Measurements from ENCODE around the gene ARHGAP15.

ARHGAP15 gene

GRCh38 chr2:143176606-143177005 is 47.4 kb downstream of the ARHGAP15 start:
- no peak for DNase-seq

- no peak for DNase-seq
Measured at GRCh38 chr2:143177096-143177786, 48.0 kb downstream of the ARHGAP15 start.

DNA sequence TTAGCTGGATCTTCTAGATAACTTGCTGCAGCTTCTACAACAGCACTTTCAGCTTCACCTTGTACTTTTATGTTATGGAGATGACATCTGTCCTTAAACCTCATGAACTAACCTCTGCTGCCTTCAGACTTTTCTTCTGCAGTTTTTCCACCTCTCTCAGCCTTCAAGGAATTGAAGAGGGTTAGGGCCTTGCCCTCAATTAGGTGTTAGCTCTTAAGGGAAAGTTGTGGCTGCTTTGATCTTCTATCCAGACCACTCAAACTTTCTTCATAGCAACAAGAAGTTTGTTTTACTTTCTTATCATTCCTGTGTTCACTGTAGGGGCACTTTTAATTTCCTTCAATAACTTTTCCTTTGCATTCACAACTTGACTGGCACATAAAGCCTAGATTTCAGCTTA is 52.3 kb downstream of the ARHGAP15 start:
- no peak for DNase-seq

DNA sequence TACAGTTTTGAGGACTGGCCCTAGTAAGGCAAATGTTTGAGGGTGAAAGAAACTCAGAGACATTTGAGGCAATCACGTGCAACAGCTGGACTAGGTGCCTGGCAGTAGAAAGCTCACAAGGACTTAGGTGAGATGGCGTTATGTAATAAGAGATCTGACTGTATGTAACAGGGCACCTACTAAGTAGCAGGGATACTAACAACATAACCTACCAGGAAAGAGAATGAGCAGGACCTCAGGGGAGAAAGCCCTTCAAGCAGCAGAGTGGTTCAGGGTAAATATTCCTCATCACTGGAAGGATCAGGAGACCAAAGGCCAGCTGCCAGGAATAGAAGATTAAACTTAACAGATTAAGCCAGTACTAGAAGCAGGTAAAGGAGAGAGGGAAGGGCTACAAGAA is 53.4 kb downstream of the ARHGAP15 start:
- no peak for DNase-seq

- no peak for DNase-seq
Measured at GRCh38 chr2:143183804-143184463, 54.7 kb downstream of the ARHGAP15 start.

DNA sequence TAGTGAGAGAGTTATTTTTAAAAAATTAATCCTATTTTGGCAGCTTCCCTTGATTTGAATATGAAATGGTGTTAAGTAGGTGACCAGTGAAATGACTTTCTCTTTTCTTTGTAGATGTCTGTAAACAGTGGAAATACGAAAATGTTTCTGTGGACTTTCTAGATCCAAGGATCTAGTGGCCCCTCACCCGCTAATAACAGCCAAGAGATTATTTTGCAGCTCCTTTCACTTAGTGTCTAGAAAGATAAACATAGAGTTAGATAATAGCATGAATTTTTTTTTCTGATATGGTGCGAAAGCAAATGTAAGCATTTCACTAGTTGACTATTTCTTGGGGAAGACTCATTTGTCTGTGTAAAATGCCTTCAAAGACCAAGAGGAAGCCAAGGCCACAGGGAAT is 57.7 kb downstream of the ARHGAP15 start:
- DNase-seq = no peak

- DNase-seq = no peak
Measured at GRCh38 chr2:143190431-143190830, 61.2 kb downstream of the ARHGAP15 start.

DNA sequence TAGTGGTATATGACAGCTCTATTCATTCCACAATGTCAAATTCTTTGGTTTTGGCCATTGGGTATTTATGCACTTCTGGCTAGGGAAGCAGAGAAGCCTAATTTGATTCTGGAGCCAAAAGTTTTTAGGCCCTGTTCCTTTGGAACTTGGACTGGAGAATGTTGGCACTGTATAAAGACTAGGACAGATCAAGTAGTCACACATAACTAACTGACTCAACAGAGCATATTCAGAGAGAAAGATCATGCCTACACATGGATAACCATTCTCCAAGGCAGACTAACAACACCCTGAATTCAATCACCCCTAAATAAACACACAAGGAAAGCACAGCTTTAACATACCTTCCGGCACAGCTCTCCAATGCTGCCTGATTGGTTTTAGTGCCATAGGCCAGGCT is 62.9 kb downstream of the ARHGAP15 start:
- no peak for DNase-seq

GRCh38 chr2:143192716-143193115 is 63.5 kb downstream of the ARHGAP15 start:
- DNase-seq = no peak

GRCh38 chr2:143193121-143193520 is 63.9 kb downstream of the ARHGAP15 start:
- DNase-seq = no peak

- no peak for DNase-seq
Measured at GRCh38 chr2:143195511-143195910, 66.3 kb downstream of the ARHGAP15 start.

GRCh38 chr2:143204062-143204461 is 74.8 kb downstream of the ARHGAP15 start:
- no peak for DNase-seq

GRCh38 chr2:143205106-143205764 is 76.0 kb downstream of the ARHGAP15 start:
- DNase-seq = no peak

- DNase-seq = no peak
Measured at GRCh38 chr2:143209570-143210445, 80.6 kb downstream of the ARHGAP15 start.

- DNase-seq = no peak
Measured at GRCh38 chr2:143210446-143210819, 81.2 kb downstream of the ARHGAP15 start.

DNA sequence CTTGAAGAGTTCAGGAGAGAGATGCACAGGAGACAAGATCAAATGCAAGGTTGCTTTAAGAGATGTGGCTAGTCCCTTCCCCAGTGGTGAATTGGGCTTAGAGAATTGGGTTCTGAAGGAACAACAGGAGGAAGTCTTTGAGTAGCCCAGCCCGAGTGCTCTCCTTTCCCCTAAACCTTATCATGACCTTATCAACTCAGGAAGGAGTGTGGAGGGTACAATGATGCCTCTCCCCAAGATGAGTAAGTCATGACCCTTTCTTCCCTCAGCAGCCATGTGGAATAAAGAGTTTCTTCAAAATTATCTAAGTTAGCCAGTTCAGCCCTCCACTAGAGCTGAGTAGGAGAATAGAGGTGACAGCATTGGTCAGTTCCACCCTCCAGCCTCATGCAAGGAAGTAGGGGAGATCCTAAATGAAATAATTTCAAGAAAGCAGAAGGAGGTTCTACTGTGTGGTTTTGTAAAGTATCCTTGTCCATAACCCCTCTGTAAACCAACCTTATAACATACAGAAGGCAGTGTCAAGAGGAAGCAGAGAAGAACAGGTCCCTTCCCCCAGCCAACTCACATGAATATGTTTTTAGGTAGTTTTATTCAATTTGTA is 88.4 kb downstream of the ARHGAP15 start:
- DNase-seq = no peak

DNA sequence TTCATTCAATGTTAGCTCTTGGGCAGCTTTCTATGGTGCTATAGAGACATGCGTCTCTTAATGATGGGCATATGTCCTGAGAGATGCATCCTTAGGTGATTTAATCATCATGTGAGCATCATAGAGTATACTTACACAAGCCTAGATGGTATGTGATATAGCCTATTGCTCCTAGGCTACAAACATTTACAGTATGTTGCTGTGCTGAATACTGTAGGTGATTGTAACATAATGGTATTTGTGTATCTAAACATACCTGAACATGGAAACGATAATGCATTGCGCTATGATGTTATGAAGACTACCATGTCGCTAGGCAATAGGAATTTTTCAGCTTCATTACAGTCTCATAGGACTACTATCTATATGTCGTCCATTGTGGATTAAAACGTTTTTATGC is 89.4 kb downstream of the ARHGAP15 start:
- no peak for DNase-seq

- no peak for DNase-seq
Measured at GRCh38 chr2:143219266-143219665, 90.0 kb downstream of the ARHGAP15 start.

GRCh38 chr2:143223556-143223955 is 94.3 kb downstream of the ARHGAP15 start:
- DNase-seq = no peak

GRCh38 chr2:143225931-143226330 is 96.7 kb downstream of the ARHGAP15 start:
- no peak for DNase-seq

DNA sequence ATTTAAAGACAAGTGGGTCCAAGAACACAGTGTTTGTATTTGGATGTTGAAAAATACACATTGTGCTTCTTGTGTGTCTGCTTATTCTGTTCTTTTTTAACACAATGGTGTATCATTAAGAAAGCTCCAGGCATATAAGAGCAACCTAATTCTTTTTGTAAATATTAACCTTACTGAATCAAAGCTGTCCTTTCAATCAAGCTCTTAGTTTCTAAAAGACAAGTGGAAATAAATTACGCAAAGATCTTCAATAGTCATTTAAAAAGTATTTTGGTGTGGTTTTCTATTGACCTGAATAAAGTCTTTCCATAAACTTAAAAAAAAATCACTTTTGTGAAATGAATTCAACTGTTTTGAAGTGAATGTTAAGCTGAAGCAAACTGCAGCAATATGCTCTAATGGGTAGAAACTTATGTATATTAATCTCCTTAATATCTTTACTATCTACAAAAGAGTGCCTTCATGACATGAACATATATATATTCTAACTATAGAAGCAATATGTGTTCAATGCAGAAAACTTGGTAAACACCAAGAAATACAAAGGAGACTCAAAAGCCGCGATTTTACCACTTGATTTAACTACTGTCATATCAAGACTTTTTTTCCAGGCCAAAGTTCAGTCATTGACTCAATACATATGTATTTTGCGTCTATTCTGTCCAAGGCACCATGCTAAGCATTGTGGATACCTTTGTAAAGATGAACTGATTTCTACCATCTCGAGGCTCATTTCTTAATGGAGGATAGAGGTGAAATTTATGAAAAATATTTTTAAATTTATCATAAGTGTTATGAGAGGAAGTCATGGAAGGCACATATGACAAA is 97.7 kb downstream of the ARHGAP15 start:
- DNase-seq = no peak

DNA sequence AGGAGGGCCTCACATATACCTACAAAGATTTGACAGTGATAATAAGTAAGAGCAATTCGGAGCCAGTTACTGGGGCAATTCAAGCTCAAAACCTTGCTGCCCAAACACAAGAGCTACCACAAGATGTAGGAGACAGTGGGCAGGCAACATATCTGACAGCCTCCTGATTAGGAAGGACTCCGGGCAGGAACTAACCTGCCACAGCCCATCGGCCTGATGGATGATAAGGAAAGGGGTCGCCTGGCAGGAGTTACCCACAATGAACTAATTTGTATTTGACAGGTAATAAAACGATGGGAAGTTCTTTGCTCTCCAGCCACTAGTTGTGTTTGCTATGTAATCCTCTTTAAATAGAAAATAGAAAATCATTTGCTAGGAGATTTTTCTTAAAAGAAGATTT is 100.2 kb downstream of the ARHGAP15 start:
- DNase-seq = no peak
